GM18951 (cell line): ENCODE data around the gene SLA2.
"Not testable (repeated sequence)": the region's sequence is repeated elsewhere in the genome, so short reads cannot be mapped to it uniquely, and the experiment has no call there.

Source experiments
- POLR2A ChIP-seq: IDR thresholded peaks from 4 replicates; pipeline ENCODE4 v1.6.1; 2011; ENCODE audit warnings: mild to moderate bottlenecking; ENCODE audit not compliant: insufficient read length, insufficient read depth; ENCODE audit errors: extremely low read depth
- in situ Hi-C: fragments of 300-500 bp; cut with MboI; formaldehyde crosslinking; loops from one replicate; pipeline ENCODE4 v1.12.0; 2022; ENCODE audit warnings: low sequenced_read_pairs, mixed read lengths, inconsistent platforms; ENCODE audit not compliant: unreplicated experiment

Gene SLA2

DNA sequence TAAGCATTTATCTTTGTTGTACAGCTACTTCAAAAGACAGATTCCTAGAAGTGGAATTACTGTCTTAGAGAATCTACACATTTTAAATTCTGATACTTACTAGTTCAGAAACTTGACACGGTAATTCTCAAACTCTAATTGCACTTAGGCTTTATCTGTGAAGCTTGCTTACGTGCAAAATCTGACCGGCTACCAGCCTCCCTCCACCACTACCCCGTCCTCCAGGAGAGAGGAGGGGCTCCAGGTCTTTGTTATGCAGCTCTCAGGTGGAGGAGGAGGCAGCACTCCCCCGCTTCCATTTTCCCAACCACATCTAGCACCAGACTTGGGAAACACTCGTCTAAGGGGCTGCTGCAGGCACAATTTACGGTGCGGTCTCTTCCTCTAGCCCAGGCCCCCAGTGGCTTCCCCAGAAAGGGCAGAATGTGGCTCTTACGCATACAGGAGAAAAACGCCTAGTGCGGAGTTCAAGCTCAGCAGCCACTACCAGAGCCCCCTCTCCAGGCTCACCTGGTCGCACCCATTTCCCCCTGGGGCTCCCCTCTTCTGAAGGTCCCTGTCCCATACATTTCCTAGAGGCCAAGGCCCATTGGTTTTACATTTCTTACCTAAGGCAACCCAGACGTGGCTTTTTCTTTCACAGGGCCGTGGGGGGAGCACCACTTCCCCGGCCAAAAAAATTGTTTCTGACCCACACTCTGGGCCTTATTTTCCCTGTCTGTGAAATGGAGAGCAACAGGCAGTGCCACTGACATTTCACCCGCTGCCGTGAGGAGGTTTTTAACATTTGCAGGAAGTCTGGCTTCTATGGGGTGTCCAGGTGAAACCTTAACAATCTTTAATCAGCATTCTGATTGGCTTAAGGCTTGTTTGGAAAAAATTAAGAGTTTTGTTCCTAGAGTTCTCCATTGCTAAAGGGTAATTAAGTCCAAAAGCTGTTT is 74.2 kb downstream of the SLA2 start:
- in situ Hi-C loops = no loop called here
- no peak for TF ChIP-seq POLR2A

DNA sequence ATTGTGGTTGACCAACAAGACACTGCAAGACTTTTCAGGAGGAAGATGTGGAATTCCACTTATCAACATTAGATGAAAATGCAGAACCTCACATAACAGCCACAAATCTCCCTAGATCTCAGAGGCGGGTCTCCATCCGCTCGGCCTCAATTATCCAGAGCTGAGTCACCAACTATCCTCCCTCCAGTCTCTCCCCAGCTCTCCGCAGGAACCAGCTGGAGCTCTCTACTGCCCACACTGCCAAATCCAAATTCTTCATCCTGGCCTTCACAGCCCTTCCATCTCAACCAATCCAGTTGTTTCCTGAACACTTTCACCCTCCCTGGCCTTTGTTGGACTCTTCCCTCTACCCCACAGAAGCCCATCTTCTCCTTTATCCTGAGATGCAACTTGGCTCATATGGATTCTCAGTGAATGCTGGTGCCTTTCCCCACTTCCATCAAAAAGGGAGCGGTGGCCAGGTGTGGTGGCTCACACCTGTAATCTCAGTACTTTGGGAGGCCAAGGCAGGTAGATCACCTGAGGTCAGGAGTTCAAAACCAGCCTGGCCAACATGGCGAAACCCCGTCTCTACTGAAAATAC is 76.1 kb downstream of the SLA2 start:
- TF ChIP-seq POLR2A = no peak
- in situ Hi-C loops = no loop called here

DNA sequence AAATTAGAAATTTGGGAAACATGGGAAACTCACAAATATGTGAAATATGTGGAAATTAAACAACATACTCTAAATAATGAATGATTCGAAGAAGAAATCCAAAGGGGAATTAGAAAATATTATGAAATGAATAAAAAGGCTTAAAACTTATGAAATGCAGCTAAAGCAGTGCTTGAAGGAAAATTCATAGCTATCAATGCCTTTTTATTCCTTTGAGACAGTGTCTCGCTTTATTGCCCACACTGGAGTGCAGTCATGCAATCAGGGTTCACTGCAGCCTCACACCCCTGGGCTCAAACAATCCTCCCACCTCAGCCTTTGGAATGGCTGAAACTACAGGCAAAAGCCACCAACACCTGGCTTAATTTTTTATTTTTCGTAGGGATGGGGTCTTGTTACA is 80.5 kb downstream of the SLA2 start:
- in situ Hi-C loops = no loop called here
- TF ChIP-seq POLR2A = no peak

DNA sequence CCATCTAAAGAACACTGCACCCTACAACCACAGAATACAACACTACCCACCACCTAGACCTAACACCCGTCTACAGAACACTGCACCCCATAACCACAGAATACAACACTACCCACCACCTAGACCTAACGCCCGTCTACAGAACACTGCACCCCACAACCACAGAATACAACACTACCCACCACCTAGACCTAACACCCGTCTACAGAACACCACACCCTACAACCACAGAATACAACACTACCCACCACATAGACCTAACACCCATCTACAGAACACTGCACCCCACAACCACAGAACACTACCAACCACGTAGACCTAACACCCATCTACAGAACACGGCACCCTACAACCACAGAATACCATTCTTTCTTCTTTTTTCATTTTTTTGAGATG is 81.3 kb downstream of the SLA2 start:
- in situ Hi-C loops = not testable (repeated sequence)

DNA sequence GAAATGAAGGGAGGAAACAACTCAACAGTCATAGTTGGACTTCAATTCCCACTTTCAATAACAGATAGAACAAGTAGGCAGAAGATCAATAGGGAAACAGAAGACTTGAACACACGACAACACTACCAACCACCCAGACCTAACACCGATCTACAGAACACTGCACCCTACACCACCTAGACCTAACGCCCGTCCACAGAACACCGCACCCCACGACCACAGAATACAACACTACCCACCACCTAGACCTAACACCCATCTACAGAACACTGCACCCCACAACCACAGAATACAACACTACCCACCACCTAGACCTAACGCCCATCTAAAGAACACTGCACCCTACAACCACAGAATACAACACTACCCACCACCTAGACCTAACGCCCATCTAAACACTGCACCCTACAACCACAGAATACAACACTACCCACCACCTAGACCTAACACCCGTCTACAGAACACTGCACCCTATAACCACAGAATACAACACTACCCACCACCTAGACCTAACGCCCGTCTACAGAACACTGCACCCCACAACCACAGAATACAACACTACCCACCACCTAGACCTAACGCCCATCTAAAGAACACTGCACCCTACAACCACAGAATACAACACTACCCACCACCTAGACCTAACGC is 81.8 kb downstream of the SLA2 start:
- in situ Hi-C loops = not testable (repeated sequence)

DNA sequence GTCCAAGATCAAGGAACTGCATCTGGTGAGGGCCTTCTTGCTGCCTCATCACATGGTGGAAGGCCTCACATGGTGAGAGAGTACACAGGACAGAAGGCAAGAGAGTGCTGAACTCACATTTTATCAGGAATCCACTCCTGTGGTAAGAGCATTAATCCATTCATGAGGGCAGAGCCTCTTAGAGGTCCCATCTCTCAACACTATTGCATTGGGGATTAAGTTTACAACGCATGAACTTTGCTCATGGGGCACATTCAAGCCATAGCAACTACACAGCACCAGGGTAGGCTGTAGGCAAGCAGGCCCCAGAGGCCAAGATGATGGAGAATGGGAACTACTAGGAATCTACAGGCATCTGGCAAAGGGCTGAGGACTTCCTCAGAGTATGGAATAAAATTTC is 82.6 kb downstream of the SLA2 start:
- in situ Hi-C loops = no loop called here
- no peak for TF ChIP-seq POLR2A

DNA sequence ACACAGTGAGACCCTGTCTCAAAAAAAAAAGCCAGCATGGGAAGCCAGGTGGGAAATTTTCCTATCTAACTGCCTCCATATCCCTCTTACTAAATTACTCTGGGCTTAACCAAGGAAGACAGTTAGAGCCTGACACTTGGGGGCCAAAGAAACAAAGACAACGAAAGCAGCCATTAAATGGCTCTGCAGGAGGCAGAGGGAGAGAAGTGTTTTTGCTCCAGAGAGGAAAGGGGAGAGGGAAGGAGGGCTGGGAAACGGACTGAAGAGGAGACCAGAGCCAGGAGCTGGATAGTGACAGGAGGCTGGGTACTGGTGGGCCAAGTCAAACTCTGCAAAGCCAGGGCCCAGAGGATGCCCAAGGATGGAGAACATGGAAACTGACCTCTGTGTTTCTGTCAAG is 83.3 kb downstream of the SLA2 start:
- TF ChIP-seq POLR2A = no peak
- in situ Hi-C loops = no loop called here
